HUES6 (cell line): Measurements from ENCODE around the gene KANK2.
A peak's percentile ranks its signal among the peaks of the same experiment; 100 is the strongest.

Experiments used
- H3K27ac ChIP-seq: 2 replicates; pipeline ENCODE4 v1.7.0; 2013; ENCODE audit warnings: low read depth, mild to moderate bottlenecking, low read length, inconsistent platforms
- H3K27me3 ChIP-seq: 2 replicates; pipeline ENCODE4 v1.6.1; 2013; ENCODE audit warnings: low read length; ENCODE audit not compliant: control insufficient read depth, insufficient read depth
- H3K36me3 ChIP-seq: 2 replicates; pipeline ENCODE4 v1.6.1; 2013; ENCODE audit warnings: low read length; ENCODE audit not compliant: control insufficient read depth, insufficient read depth
- H3K4me1 ChIP-seq: 2 replicates; pipeline ENCODE4 v1.6.1; 2013; ENCODE audit warnings: low read length; ENCODE audit not compliant: control insufficient read depth, insufficient read depth
- H3K4me3 ChIP-seq: 2 replicates; pipeline ENCODE4 v1.5.1; 2013; ENCODE audit warnings: low read depth, low read length
- H3K9ac ChIP-seq: one replicate; pipeline ENCODE4 v1.6.1; 2013; ENCODE audit warnings: mild to moderate bottlenecking, low read length
- H3K9me3 ChIP-seq: 2 replicates; pipeline ENCODE4 v1.6.1; 2013; ENCODE audit warnings: low read depth, low read length; ENCODE audit not compliant: control insufficient read depth, insufficient read depth

Gene KANK2

GRCh38 chr19:11238041-11238440, 40.7 kb upstream of the KANK2 start:
- Histone ChIP-seq H3K27me3 (no peaks in the 10 kb centered on the region), H3K4me3 (no peak overlapping the region), H3K27ac (no peak overlapping the region), H3K4me1 (peaks cover 8% of the 10 kb centered on the region; the same call in 1 of the 2 replicates), H3K9ac (no peak overlapping the region), H3K9me3 (no peaks in the 10 kb centered on the region), H3K36me3 (peaks cover 72% of the 10 kb centered on the region)

- no peak overlapping the region for H3K9ac ChIP-seq
Measured at GRCh38 chr19:11237321-11237720, 40.0 kb upstream of the KANK2 start.

GRCh38 chr19:11236324-11237301, 39.3 kb upstream of the KANK2 start:
- Histone ChIP-seq H3K27me3 (no peaks in the 10 kb centered on the region), H3K4me3 (no peak overlapping the region), H3K27ac (0 out of 2 replicates have a peak overlapping the region, but pooled peaks have one; percentile 26), H3K9me3 (no peaks in the 10 kb centered on the region), H3K36me3 (peaks cover 74% of the 10 kb centered on the region), H3K9ac (no peak overlapping the region), H3K4me1 (peaks cover 6% of the 10 kb centered on the region; the same call in 1 of the 2 replicates)

More at GRCh38 chr19:11237321-11237720, 40.0 kb upstream of the KANK2 start:
- Histone ChIP-seq H3K4me3 (no peak overlapping the region), H3K36me3 (peaks cover 72% of the 10 kb centered on the region), H3K27ac (0 out of 2 replicates have a peak overlapping the region, but pooled peaks have one; percentile 26), H3K9me3 (no peaks in the 10 kb centered on the region), H3K4me1 (peaks cover 6% of the 10 kb centered on the region; the same call in 1 of the 2 replicates), H3K27me3 (no peaks in the 10 kb centered on the region)

GRCh38 chr19:11234486-11235075, 37.2 kb upstream of the KANK2 start:
- Histone ChIP-seq H3K4me1 (peaks cover 6% of the 10 kb centered on the region; the same call in 1 of the 2 replicates), H3K36me3 (peaks cover 62% of the 10 kb centered on the region), H3K9ac (no peak overlapping the region), H3K27ac (no peak overlapping the region), H3K4me3 (no peak overlapping the region), H3K27me3 (no peaks in the 10 kb centered on the region), H3K9me3 (no peaks in the 10 kb centered on the region)

- Histone ChIP-seq H3K4me3 (no peak overlapping the region), H3K27ac (no peak overlapping the region), H3K9ac (no peak overlapping the region), H3K36me3 (peaks cover 49% of the 10 kb centered on the region), H3K27me3 (no peaks in the 10 kb centered on the region), H3K9me3 (no peaks in the 10 kb centered on the region), H3K4me1 (peaks cover 6% of the 10 kb centered on the region; the same call in 1 of the 2 replicates)
Measured at GRCh38 chr19:11233073-11233472, 35.7 kb upstream of the KANK2 start.

GRCh38 chr19:11232555-11232954, 35.2 kb upstream of the KANK2 start:
- Histone ChIP-seq H3K27ac (no peak overlapping the region), H3K4me1 (peaks cover 6% of the 10 kb centered on the region; the same call in 1 of the 2 replicates), H3K9me3 (no peaks in the 10 kb centered on the region), H3K9ac (no peak overlapping the region), H3K27me3 (no peaks in the 10 kb centered on the region), H3K4me3 (no peak overlapping the region), H3K36me3 (peaks cover 45% of the 10 kb centered on the region)

- Histone ChIP-seq H3K4me3 (no peak overlapping the region), H3K9ac (no peak overlapping the region), H3K36me3 (peaks cover 40% of the 10 kb centered on the region), H3K9me3 (no peaks in the 10 kb centered on the region), H3K27ac (no peak overlapping the region), H3K27me3 (no peaks in the 10 kb centered on the region), H3K4me1 (no peaks in the 10 kb centered on the region)
Measured at GRCh38 chr19:11230621-11231386, 33.5 kb upstream of the KANK2 start.

- peaks cover 41% of the 10 kb centered on the region for H3K36me3 ChIP-seq
- no peak overlapping the region for H3K27ac ChIP-seq
- H3K4me1 ChIP-seq = no peaks in the 10 kb centered on the region
- no peak overlapping the region for H3K4me3 ChIP-seq
- H3K9me3 ChIP-seq = no peaks in the 10 kb centered on the region
- no peaks in the 10 kb centered on the region for H3K27me3 ChIP-seq
- no peak overlapping the region for H3K9ac ChIP-seq
Measured at GRCh38 chr19:11227195-11227886, 30.0 kb upstream of the KANK2 start.

GRCh38 chr19:11226716-11227166, 29.4 kb upstream of the KANK2 start:
- peaks cover 41% of the 10 kb centered on the region for H3K36me3 ChIP-seq
- peaks cover 4% of the 10 kb centered on the region for H3K9me3 ChIP-seq
- H3K27me3 ChIP-seq = no peaks in the 10 kb centered on the region
- no peak overlapping the region for H3K27ac ChIP-seq
- no peak overlapping the region for H3K9ac ChIP-seq
- H3K4me1 ChIP-seq = no peaks in the 10 kb centered on the region
- H3K4me3 ChIP-seq = no peak overlapping the region

- Histone ChIP-seq H3K27me3 (no peaks in the 10 kb centered on the region), H3K4me1 (no peaks in the 10 kb centered on the region), H3K36me3 (peaks cover 46% of the 10 kb centered on the region), H3K4me3 (no peak overlapping the region), H3K9me3 (peaks cover 12% of the 10 kb centered on the region), H3K9ac (no peak overlapping the region), H3K27ac (no peak overlapping the region)
Measured at GRCh38 chr19:11225815-11226214, 28.5 kb upstream of the KANK2 start.
